Measurements from ENCODE around the gene STX1B.

The STX1B gene

GRCh38 chr16:30992931-30993816 is 17.3 kb downstream of the STX1B start:
- no peaks in the 10 kb centered on the region for H3K36me3 ChIP-seq
- H3K27ac ChIP-seq, result no peak overlapping the region
- no peak for TF ChIP-seq CTCF (IDR thresholded peaks at IDR 0.05)
- H3K4me3 ChIP-seq (ENCODE audit: low read depth in 1 of 2, low read length in 1 of 2), result no peak overlapping the region
- H3K27me3 ChIP-seq, result peaks cover 23% of the 10 kb centered on the region
- H3K4me1 ChIP-seq (ENCODE audit: control insufficient read depth in 1 of 2, insufficient read depth in 1 of 2, low read depth in 1 of 2, low read length in 1 of 2), result peaks cover 12 to 14% of the 10 kb centered on the region in 2 experiments
- no peaks in the 10 kb centered on the region for H3K9me3 ChIP-seq

- no peak for TF ChIP-seq CTCF (IDR thresholded peaks at IDR 0.05)
- H3K4me3 ChIP-seq (ENCODE audit: low read depth in 1 of 2, low read length in 1 of 2), result no peak overlapping the region
- H3K27me3 ChIP-seq, result peaks cover 15% of the 10 kb centered on the region
- no peaks in the 10 kb centered on the region for H3K9me3 ChIP-seq
- no peaks in the 10 kb centered on the region for H3K36me3 ChIP-seq
- no peak overlapping the region for H3K27ac ChIP-seq
- H3K4me1 ChIP-seq (ENCODE audit: control insufficient read depth in 1 of 2, insufficient read depth in 1 of 2, low read depth in 1 of 2, low read length in 1 of 2), result peaks cover 7 to 9% of the 10 kb centered on the region in 2 experiments
Measured at GRCh38 chr16:30992276-30992780, 18.1 kb downstream of the STX1B start.

- H3K36me3 ChIP-seq, result no peaks in the 10 kb centered on the region
- peaks cover 3% of the 10 kb centered on the region for H3K27me3 ChIP-seq
- H3K9me3 ChIP-seq, result no peaks in the 10 kb centered on the region
- no peak overlapping the region for H3K27ac ChIP-seq
- no peak for TF ChIP-seq CTCF (IDR thresholded peaks at IDR 0.05)
- peaks cover 0 to 3% of the 10 kb centered on the region in 2 experiments for H3K4me1 ChIP-seq (ENCODE audit: control insufficient read depth in 1 of 2, insufficient read depth in 1 of 2, low read depth in 1 of 2, low read length in 1 of 2)
- H3K4me3 ChIP-seq (ENCODE audit: low read depth in 1 of 2, low read length in 1 of 2), result no peak overlapping the region
Measured at GRCh38 chr16:30991052-30991451, 19.4 kb downstream of the STX1B start.

- TF ChIP-seq CTCF (IDR thresholded peaks at IDR 0.05), result no peak
- H3K4me3 ChIP-seq (ENCODE audit: low read depth in 1 of 2, low read length in 1 of 2), result no peak overlapping the region
- H3K27me3 ChIP-seq, result no peaks in the 10 kb centered on the region
- H3K36me3 ChIP-seq, result no peaks in the 10 kb centered on the region
- no peak overlapping the region for H3K27ac ChIP-seq
- peaks cover 4 to 6% of the 10 kb centered on the region in 2 experiments for H3K4me1 ChIP-seq (ENCODE audit: control insufficient read depth in 1 of 2, insufficient read depth in 1 of 2, low read depth in 1 of 2, low read length in 1 of 2)
- H3K9me3 ChIP-seq, result no peaks in the 10 kb centered on the region
Measured at GRCh38 chr16:30990105-30990504, 20.3 kb downstream of the STX1B start.

- Histone ChIP-seq H3K27me3 (no peaks in the 10 kb centered on the region), H3K27ac (no peak overlapping the region), H3K4me3 (ENCODE audit: low read depth in 1 of 2, low read length in 1 of 2) (no peak overlapping the region), H3K36me3 (no peaks in the 10 kb centered on the region), H3K4me1 (ENCODE audit: control insufficient read depth in 1 of 2, insufficient read depth in 1 of 2, low read depth in 1 of 2, low read length in 1 of 2) (peaks cover 6 to 9% of the 10 kb centered on the region in 2 experiments), H3K9me3 (no peaks in the 10 kb centered on the region)
- TF ChIP-seq CTCF (IDR thresholded peaks at IDR 0.05), result no peak
Measured at GRCh38 chr16:30989469-30990047, 20.9 kb downstream of the STX1B start.
